Duodenal mucosa (tissue), 2 donors: ENCODE results near the gene C2CD5.
"Not testable (repeated sequence)": the region's sequence is repeated elsewhere in the genome, so short reads cannot be mapped to it uniquely, and the experiment has no call there.

ENCODE experiments used
- H3K27ac ChIP-seq: one replicate; pipeline ENCODE4 v1.7.0; 2013; ENCODE audit warnings: low read depth, low read length
- H3K27me3 ChIP-seq, 2 donors: one replicate each; pipeline ENCODE4 v1.7.0; 2013; ENCODE audit warnings: low read length in 2 of 2, control low read depth in 1 of 2; ENCODE audit not compliant: insufficient read depth in 2 of 2, control insufficient read depth in 1 of 2
- H3K36me3 ChIP-seq, 2 donors: one replicate each; pipeline ENCODE4 v1.7.0; 2013; ENCODE audit warnings: low read length in 2 of 2, control low read depth in 1 of 2; ENCODE audit not compliant: insufficient read depth in 2 of 2, control insufficient read depth in 1 of 2
- H3K4me1 ChIP-seq, 2 donors: one replicate each; pipeline ENCODE4 v1.7.0; 2013; ENCODE audit warnings: low read length in 2 of 2, control low read depth in 1 of 2; ENCODE audit not compliant: insufficient read depth in 2 of 2, control insufficient read depth in 1 of 2
- H3K4me3 ChIP-seq, 2 donors: one replicate each; pipeline ENCODE4 v1.7.0; 2013; ENCODE audit warnings: low read length in 2 of 2, low read depth in 1 of 2
- H3K9ac ChIP-seq, 2 donors: one replicate each; pipeline ENCODE4 v1.7.0; 2013; ENCODE audit warnings: low read length in 2 of 2, low read depth in 1 of 2
- H3K9me3 ChIP-seq, 2 donors: one replicate each; pipeline ENCODE4 v1.7.0; 2013; ENCODE audit warnings: low read length in 2 of 2, control low read depth in 1 of 2; ENCODE audit not compliant: control insufficient read depth in 1 of 2

The C2CD5 gene

GRCh38 chr12:22481547-22482104 is 62.7 kb downstream of the C2CD5 start:
- Histone ChIP-seq H3K4me3 (no peak overlapping the region), H3K36me3 (peaks cover 19 to 20% of the 10 kb centered on the region in 2 donors), H3K4me1 (no peaks in the 10 kb centered on the region), H3K27ac (no peak overlapping the region), H3K9ac (no peak overlapping the region), H3K27me3 (no peaks in the 10 kb centered on the region), H3K9me3 (no peaks in the 10 kb centered on the region)

GRCh38 chr12:22480814-22481213 is 63.5 kb downstream of the C2CD5 start:
- peaks cover 19 to 20% of the 10 kb centered on the region in 2 donors for H3K36me3 ChIP-seq
- not testable (repeated sequence) for H3K27ac ChIP-seq, H3K9ac ChIP-seq

DNA sequence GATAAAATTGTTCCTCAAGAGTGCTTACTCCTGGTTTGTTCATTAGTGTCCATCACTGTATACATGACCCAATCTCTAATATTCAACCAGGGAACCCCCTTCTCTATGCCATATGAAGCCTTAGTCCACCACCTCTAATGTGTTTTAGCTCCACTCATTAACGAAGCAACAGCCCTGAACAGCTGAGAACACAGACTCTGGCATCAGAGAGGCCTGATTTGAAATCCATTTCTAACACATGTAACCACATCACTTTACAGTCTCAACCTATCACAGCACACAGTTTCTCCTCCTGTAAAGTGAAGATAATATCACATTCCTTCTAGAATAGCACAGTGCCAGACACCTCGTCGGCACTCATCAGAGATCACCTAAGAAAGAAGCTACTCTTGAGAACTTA is 64.3 kb downstream of the C2CD5 start:
- Histone ChIP-seq H3K9me3 (no peaks in the 10 kb centered on the region), H3K9ac (no peak overlapping the region), H3K4me1 (no peaks in the 10 kb centered on the region), H3K4me3 (no peak overlapping the region), H3K36me3 (peaks cover 19 to 20% of the 10 kb centered on the region in 2 donors), H3K27me3 (no peaks in the 10 kb centered on the region), H3K27ac (no peak overlapping the region)

More at GRCh38 chr12:22480814-22481213, 63.5 kb downstream of the C2CD5 start:
- H3K9me3 ChIP-seq, H3K4me3 ChIP-seq, H3K27me3 ChIP-seq, H3K4me1 ChIP-seq: not testable (repeated sequence)

GRCh38 chr12:22477894-22478287 is 66.5 kb downstream of the C2CD5 start:
- Histone ChIP-seq H3K4me1 (no peaks in the 10 kb centered on the region), H3K9ac (no peak overlapping the region), H3K4me3 (no peak overlapping the region), H3K36me3 (peaks cover 11 to 17% of the 10 kb centered on the region in 2 donors), H3K27me3 (no peaks in the 10 kb centered on the region), H3K27ac (no peak overlapping the region), H3K9me3 (no peaks in the 10 kb centered on the region)

DNA sequence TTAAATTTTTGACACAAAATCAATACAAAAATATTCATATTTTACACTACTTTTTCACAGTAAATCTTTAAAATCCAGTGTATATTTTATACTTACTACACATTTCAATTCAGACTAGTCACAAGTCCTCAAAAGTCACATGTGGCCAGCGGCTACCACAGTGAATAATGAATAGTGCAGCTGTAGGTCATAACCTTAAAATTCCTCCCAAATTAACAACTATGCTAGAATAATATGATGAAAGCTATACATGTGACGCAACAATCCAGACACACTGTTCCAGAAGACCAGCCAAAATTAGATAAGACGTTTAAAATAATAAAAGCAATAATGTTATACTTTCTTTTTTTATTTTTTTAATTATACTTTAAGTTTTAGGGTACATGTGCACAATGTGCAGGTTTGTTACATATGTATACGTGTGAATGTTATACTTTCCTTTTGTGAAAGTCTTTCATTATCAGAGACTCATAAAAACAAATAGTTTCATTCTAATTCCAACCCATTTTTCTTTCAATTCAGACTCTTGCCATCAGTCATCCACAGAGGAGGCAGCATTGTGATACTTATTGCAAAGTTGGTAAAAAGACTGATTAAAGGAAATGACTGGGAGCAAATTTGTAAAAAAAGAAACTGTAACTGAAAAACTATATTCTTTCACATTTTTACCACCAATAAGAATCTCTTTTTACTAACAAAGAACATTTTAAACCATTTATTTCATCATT is 67.0 kb downstream of the C2CD5 start:
- Histone ChIP-seq H3K9me3 (no peaks in the 10 kb centered on the region), H3K4me1 (no peaks in the 10 kb centered on the region), H3K27ac (no peak overlapping the region), H3K36me3 (peaks cover 11 to 17% of the 10 kb centered on the region in 2 donors), H3K9ac (no peak overlapping the region), H3K4me3 (no peak overlapping the region), H3K27me3 (no peaks in the 10 kb centered on the region)

DNA sequence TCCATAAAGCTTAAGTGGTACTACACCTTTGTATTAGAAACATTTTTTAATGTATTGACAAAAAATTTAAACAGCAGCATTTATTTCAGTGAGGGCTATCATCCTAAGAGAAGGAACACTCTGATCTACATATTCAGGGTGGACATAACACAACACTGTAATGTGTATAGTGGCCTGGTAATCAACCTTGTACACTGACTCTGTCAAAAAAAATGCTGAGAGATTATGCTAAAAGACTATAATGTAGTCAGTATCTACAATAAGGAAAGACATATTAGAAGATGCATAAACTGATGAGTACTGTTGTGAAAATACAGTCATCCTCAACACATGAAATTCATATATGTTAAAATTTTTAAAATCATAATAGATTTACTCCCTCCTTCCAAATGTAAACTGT is 68.2 kb downstream of the C2CD5 start:
- Histone ChIP-seq H3K36me3 (peaks cover 11 to 16% of the 10 kb centered on the region in 2 donors), H3K27ac (no peak overlapping the region), H3K27me3 (no peaks in the 10 kb centered on the region), H3K9me3 (no peaks in the 10 kb centered on the region), H3K9ac (no peak overlapping the region), H3K4me3 (no peak overlapping the region), H3K4me1 (no peaks in the 10 kb centered on the region)

- no peaks in the 10 kb centered on the region for H3K4me1 ChIP-seq
- no peak overlapping the region for H3K9ac ChIP-seq
- no peak overlapping the region for H3K27ac ChIP-seq
- H3K9me3 ChIP-seq, result no peaks in the 10 kb centered on the region
- peaks cover 9 to 26% of the 10 kb centered on the region in 2 donors for H3K36me3 ChIP-seq
- H3K4me3 ChIP-seq, result no peak overlapping the region
- H3K27me3 ChIP-seq, result no peaks in the 10 kb centered on the region
These were observed 69.2 kb downstream of the C2CD5 start for GRCh38 chr12:22474970-22475720.

GRCh38 chr12:22473212-22473611 is 71.1 kb downstream of the C2CD5 start:
- Histone ChIP-seq H3K9ac (no peak overlapping the region), H3K36me3 (peaks cover 10 to 40% of the 10 kb centered on the region in 2 donors), H3K4me1 (no peaks in the 10 kb centered on the region), H3K4me3 (no peak overlapping the region), H3K9me3 (no peaks in the 10 kb centered on the region), H3K27me3 (no peaks in the 10 kb centered on the region), H3K27ac (no peak overlapping the region)

- Histone ChIP-seq H3K27ac (no peak overlapping the region), H3K4me3 (no peak overlapping the region), H3K9ac (no peak overlapping the region), H3K9me3 (no peaks in the 10 kb centered on the region), H3K27me3 (no peaks in the 10 kb centered on the region), H3K4me1 (no peaks in the 10 kb centered on the region), H3K36me3 (peaks cover 6 to 33% of the 10 kb centered on the region in 2 donors)
These were observed 77.2 kb downstream of the C2CD5 start for GRCh38 chr12:22467190-22467589.

DNA sequence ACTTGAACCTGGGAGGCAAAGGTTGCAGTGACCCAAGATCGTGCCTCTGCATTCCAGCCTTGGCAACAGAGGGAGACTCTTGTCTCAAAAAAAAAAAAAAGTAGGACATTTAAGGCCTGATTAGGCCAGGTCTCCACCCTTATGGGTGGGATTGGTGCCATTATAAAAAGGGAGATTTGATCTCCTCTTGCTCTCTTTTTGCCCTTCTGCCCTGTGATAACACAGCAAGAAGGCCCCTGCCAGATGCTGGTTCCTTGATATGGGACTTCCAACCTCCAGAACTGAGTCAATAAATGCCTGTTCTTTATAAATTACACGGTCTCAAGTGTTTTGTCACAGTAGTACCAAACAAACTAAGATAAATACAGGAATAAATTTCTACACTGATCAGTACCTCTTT is 81.0 kb downstream of the C2CD5 start:
- no peak overlapping the region for H3K27ac ChIP-seq
- no peaks in the 10 kb centered on the region for H3K27me3 ChIP-seq
- H3K9me3 ChIP-seq, result no peaks in the 10 kb centered on the region
- H3K4me3 ChIP-seq, result no peak overlapping the region
- H3K4me1 ChIP-seq, result no peaks in the 10 kb centered on the region
- peaks cover 3 to 7% of the 10 kb centered on the region in 2 donors for H3K36me3 ChIP-seq
- no peak overlapping the region for H3K9ac ChIP-seq
